H1 (cell line): ENCODE data around the gene TTC24. TPM values are rescaled to one million over a fixed set of nuclear protein-coding genes. Genes with fewer than 3 reads are reported as not detected.

ENCODE experiments used
- BACH1 ChIP-seq: IDR thresholded peaks from 2 replicates; pipeline ENCODE4 v1.6.1; 2012; ENCODE audit warnings: low read length, improper control_type of control experiment
- CTCF ChIP-seq, 3 experiments: IDR thresholded peaks; 1 replicate in 2 of 3; 2 replicates in 1 of 3; pipeline versions ENCODE4 v1.5.1 to v1.6.1; 2011; ENCODE audit warnings: low read length in 3 of 3, mild to moderate bottlenecking in 3 of 3, inconsistent platforms in 2 of 3, low read depth in 1 of 3, moderate library complexity in 1 of 3; ENCODE audit not compliant: insufficient read depth in 1 of 3; ENCODE audit errors: control extremely low read depth in 1 of 3
- GTF2F1 ChIP-seq: IDR thresholded peaks from 2 replicates; pipeline ENCODE4 v1.6.1; 2012; ENCODE audit warnings: low read depth, low read length, improper control_type of control experiment, borderline replicate concordance
- RFX5 ChIP-seq: IDR thresholded peaks from 2 replicates; pipeline ENCODE4 v1.6.1; 2011; ENCODE audit warnings: low read depth, low read length, improper control_type of control experiment, borderline replicate concordance
- TAF7 ChIP-seq: optimal IDR thresholded peaks from 2 replicates; pipeline ENCODE3; 2011; ENCODE audit warnings: low read depth, mild to moderate bottlenecking, inconsistent platforms, low read length, moderate library complexity, borderline replicate concordance
- polyA plus RNA-seq, 7 experiments: library from polyadenylated mRNA; depleted of rRNA in 3 of 7; stranded (reverse) in 5 of 7; unstranded in 2 of 7; fragments of >200 nt in 5 of 7; fragments of 200-250 nt in 2 of 7; gene quantifications; 1 replicate in 5 of 7; 2 replicates in 1 of 7; 4 replicates in 1 of 7; pipeline versions ENCODE4 v1.2.1 to v1.2.3, GENCODE V29; 2011 to 2013; ENCODE audit warnings: missing spikeins in 2 of 7, mixed read lengths in 2 of 7
- total RNA-seq: library from RNA; stranded (reverse); fragmentation: NEBNext Ultra II Directional; extraction: Animal tissue kit (Norgen Biotek cat#: 25700); gene quantifications from 2 replicates; pipeline ENCODE4 v1.2.1, GENCODE V29; 2021

TTC24 gene
- total and polyA plus RNA-seq, 2 of the 8 experiments (the other 6 are each of a cell fraction or from before 2014, with no cell fraction given) = 0.08 TPM; not detected in 1

GRCh38 chr1:156625436-156626078, 46.0 kb downstream of the TTC24 start (continued):
- TF ChIP-seq CTCF (IDR thresholded peaks at IDR 0.05; ENCODE audit: control extremely low read depth in 1 of 3, insufficient read depth in 1 of 3, low read depth in 1 of 3, low read length in 3 of 3) = peak; percentile 69 to 84 (median 75)
- TF ChIP-seq TAF7 = peak; percentile 28
- TF ChIP-seq GTF2F1 = no peak
- TF ChIP-seq RFX5 = no peak
- TF ChIP-seq BACH1 = peak; percentile 56; the same call in 1 of the 2 replicates
- TF ChIP-seq, all 59 proteins: peak for 6
